Fibroblast of lung (primary cell): ENCODE results near the gene CHRM1. TPM values are rescaled to one million over a fixed set of nuclear protein-coding genes. Genes with fewer than 3 reads are reported as not detected.

ENCODE experiments used
- DNase-seq, 2 donors: peaks; one replicate each; pipeline versions ENCODE4 v3.0.0 to v3.0.0-alpha.2; 2010; ENCODE audit warnings: low read depth in 2 of 2
- H2AFZ ChIP-seq: 2 replicates; pipeline ENCODE4 v1.5.1; 2012; ENCODE audit warnings: low read length, control low read depth, inconsistent platforms
- H3K27ac ChIP-seq: 2 replicates; pipeline ENCODE4 v1.5.1; 2011; ENCODE audit warnings: low read length, control low read depth; ENCODE audit not compliant: insufficient read depth
- H3K27me3 ChIP-seq: 2 replicates; pipeline ENCODE4 v1.5.1; 2011; ENCODE audit warnings: mild to moderate bottlenecking, low read length; ENCODE audit not compliant: control insufficient read depth, insufficient read depth
- H3K36me3 ChIP-seq: 2 replicates; pipeline ENCODE4 v1.5.1; 2011; ENCODE audit warnings: low read length; ENCODE audit not compliant: control insufficient read depth, insufficient read depth
- H3K4me1 ChIP-seq: 2 replicates; pipeline ENCODE4 v1.5.1; 2011; ENCODE audit warnings: low read length; ENCODE audit not compliant: control insufficient read depth, insufficient read depth; ENCODE audit errors: extremely low read depth
- H3K4me2 ChIP-seq: 2 replicates; pipeline ENCODE4 v1.5.1; 2011; ENCODE audit warnings: low read length, control low read depth; ENCODE audit not compliant: insufficient read depth; ENCODE audit errors: extremely low read depth
- H3K4me3 ChIP-seq, 4 experiments: fragments of 200-600 bp in 1 of 4; sonication (generic) in 1 of 4; replicated peaks in 1 of 4; 2 replicates each; pipeline ENCODE4 v1.5.1; 2011 to 2016; ENCODE audit warnings: low read length in 4 of 4, low read depth in 3 of 4, mild to moderate bottlenecking in 3 of 4, control low read depth in 2 of 4, inconsistent platforms in 1 of 4, mixed read lengths in 1 of 4; ENCODE audit not compliant: insufficient read depth in 1 of 4; ENCODE audit errors: control extremely low read depth in 1 of 4
- H3K79me2 ChIP-seq: 2 replicates; pipeline ENCODE4 v1.5.1; 2012; ENCODE audit warnings: mild to moderate bottlenecking, low read length, inconsistent platforms; ENCODE audit not compliant: control insufficient read depth, insufficient read depth
- H3K9ac ChIP-seq: 2 replicates; pipeline ENCODE4 v1.5.1; 2011; ENCODE audit warnings: mild to moderate bottlenecking, low read length, control low read depth; ENCODE audit not compliant: insufficient read depth
- H3K9me3 ChIP-seq: 2 replicates; pipeline ENCODE4 v1.5.1; 2012; ENCODE audit warnings: low read depth, low read length; ENCODE audit not compliant: control insufficient read depth, insufficient read depth
- H4K20me1 ChIP-seq: 2 replicates; pipeline ENCODE4 v1.5.1; 2011; ENCODE audit warnings: low read length; ENCODE audit not compliant: control insufficient read depth, insufficient read depth; ENCODE audit errors: extremely low read depth
- CTCF ChIP-seq, 2 donors: IDR thresholded peaks in 1 of 2; conservative IDR thresholded peaks in 1 of 2; 1 replicate in 1 of 2; 2 replicates in 1 of 2; pipeline ENCODE4 v1.5.1; 2011 to 2012; ENCODE audit warnings: low read length in 2 of 2, control low read depth in 1 of 2, inconsistent platforms in 1 of 2, low read depth in 1 of 2, mild to moderate bottlenecking in 1 of 2
- EZH2 ChIP-seq: IDR thresholded peaks from 2 replicates; pipeline ENCODE4 v1.5.1; 2012; ENCODE audit warnings: low read length, control low read depth, mild to moderate bottlenecking; ENCODE audit errors: missing control alignments
- polyA plus RNA-seq, 2 donors: library from polyadenylated mRNA; depleted of rRNA in 1 of 2; stranded (reverse) in 1 of 2; unstranded in 1 of 2; fragments of >200 nt; gene quantifications; 2 replicates each; pipeline ENCODE4 v1.2.1, GENCODE V29; 2011 to 2012; ENCODE audit warnings: missing spikeins in 1 of 2
- total RNA-seq: library from RNA; depleted of rRNA; stranded (reverse); fragments of >200 nt; gene quantifications from 2 replicates; pipeline ENCODE4 v1.2.1, GENCODE V29; 2014

The CHRM1 gene
- total and polyA plus RNA-seq, 2 donors (not counting 1 experiment from before 2014, with no cell fraction given) = not detected

GRCh38 chr11:62876712-62877111 lies 44.5 kb downstream of the CHRM1 start:
- TF ChIP-seq EZH2 (no peak), CTCF (conservative IDR thresholded peaks at IDR 0.05 in 1 of 2, IDR thresholded peaks at IDR 0.05 in 1 of 2; ENCODE audit: low read depth in 1 of 2, low read length in 2 of 2) (no peak)
- no peaks in the 10 kb centered on the region for H3K36me3 ChIP-seq
- no peaks in the 10 kb centered on the region for H3K27me3 ChIP-seq
- no peak for DNase-seq
- no peak overlapping the region for H3K27ac ChIP-seq
- H2AFZ ChIP-seq = no peak overlapping the region
- no peaks in the 10 kb centered on the region for H4K20me1 ChIP-seq
- no peak overlapping the region for H3K4me3 ChIP-seq
- H3K4me1 ChIP-seq = peaks cover 9% of the 10 kb centered on the region
- H3K79me2 ChIP-seq = peaks cover 8% of the 10 kb centered on the region
- H3K9me3 ChIP-seq = no peaks in the 10 kb centered on the region
- H3K4me2 ChIP-seq = no peak overlapping the region
- H3K9ac ChIP-seq = no peak overlapping the region

- Histone ChIP-seq H3K27me3 (no peaks in the 10 kb centered on the region), H3K36me3 (no peaks in the 10 kb centered on the region), H3K9ac (no peak overlapping the region), H2AFZ (no peak overlapping the region), H3K4me3 (no peak overlapping the region), H4K20me1 (no peaks in the 10 kb centered on the region), H3K4me2 (no peak overlapping the region), H3K27ac (no peak overlapping the region), H3K79me2 (peaks cover 2% of the 10 kb centered on the region), H3K9me3 (no peaks in the 10 kb centered on the region), H3K4me1 (peaks cover 9% of the 10 kb centered on the region)
- DNase-seq = no peak
- TF ChIP-seq CTCF (conservative IDR thresholded peaks at IDR 0.05 in 1 of 2, IDR thresholded peaks at IDR 0.05 in 1 of 2; ENCODE audit: low read depth in 1 of 2, low read length in 2 of 2) (no peak), EZH2 (no peak)
These were observed 45.3 kb downstream of the CHRM1 start for GRCh38 chr11:62875698-62876478.

- Histone ChIP-seq H3K79me2 (no peaks in the 10 kb centered on the region), H3K4me3 (no peak overlapping the region), H3K9me3 (no peaks in the 10 kb centered on the region), H3K9ac (no peak overlapping the region), H3K36me3 (no peaks in the 10 kb centered on the region), H3K4me2 (no peak overlapping the region), H3K27me3 (no peaks in the 10 kb centered on the region), H3K27ac (no peak overlapping the region), H3K4me1 (peaks cover 7% of the 10 kb centered on the region), H4K20me1 (no peaks in the 10 kb centered on the region), H2AFZ (no peak overlapping the region)
- no peak for DNase-seq
- TF ChIP-seq EZH2 (no peak), CTCF (conservative IDR thresholded peaks at IDR 0.05 in 1 of 2, IDR thresholded peaks at IDR 0.05 in 1 of 2; ENCODE audit: low read depth in 1 of 2, low read length in 2 of 2) (no peak)
These were observed 46.3 kb downstream of the CHRM1 start for GRCh38 chr11:62874851-62875250.
